A673 (cell line): ENCODE results near the gene ZSWIM5. TPM values are rescaled to one million over a fixed set of nuclear protein-coding genes. Genes with fewer than 3 reads are reported as not detected.

ENCODE experiments used
- BruUV-seq: library from RNA; stranded (reverse); fragments of 400-500 nt; replicated peaks from 2 replicates; lab custom pipeline; 2021; lab: Mats Ljungman, UMichigan
- CTCF ChIA-PET: fragments of 300-600 bp; sonication (Branson Sonifier 250); formaldehyde crosslinking; loops from one replicate; lab custom pipeline; 2022; ENCODE audit warnings: antibody characterized with exemption; lab: Charles Lee
- POLR2A ChIA-PET: fragments of 300-600 bp; sonication (Branson Sonifier 250); formaldehyde crosslinking; loops from one replicate; lab custom pipeline; 2022; ENCODE audit warnings: antibody characterized with exemption; ENCODE audit not compliant: low non-redundant PET; lab: Charles Lee
- DNase-seq: peaks from one replicate; pipeline ENCODE4 v3.0.0-alpha.2; 2015; ENCODE audit warnings: low spot score
- H3K27ac ChIP-seq: fragments of 200-600 bp; sonication (generic); 2 replicates; pipeline ENCODE4 v1.5.1; 2016; ENCODE audit warnings: mixed run types, low read depth, mild to moderate bottlenecking, mixed read lengths, antibody characterized with exemption, low read length; ENCODE audit not compliant: poor library complexity, severe bottlenecking
- H3K27me3 ChIP-seq: fragments of 200-600 bp; sonication (generic); replicated peaks from 2 replicates; pipeline ENCODE4 v1.6.1; 2017; ENCODE audit warnings: mixed run types, low read depth, mild to moderate bottlenecking, mixed read lengths, antibody characterized with exemption, low read length; ENCODE audit not compliant: insufficient read depth, poor library complexity
- H3K36me3 ChIP-seq: fragments of 200-600 bp; sonication (generic); 2 replicates; pipeline ENCODE4 v1.6.1; 2016; ENCODE audit warnings: mixed run types, mild to moderate bottlenecking, mixed read lengths, antibody characterized with exemption, low read length; ENCODE audit not compliant: insufficient read depth, poor library complexity, severe bottlenecking
- H3K4me1 ChIP-seq: fragments of 200-600 bp; sonication (generic); 2 replicates; pipeline ENCODE4 v1.6.1; 2017; ENCODE audit warnings: mixed run types, mild to moderate bottlenecking, mixed read lengths, antibody characterized with exemption, low read length; ENCODE audit not compliant: insufficient read depth, poor library complexity, severe bottlenecking
- H3K4me3 ChIP-seq: fragments of 200-600 bp; sonication (generic); 2 replicates; pipeline ENCODE4 v1.5.1; 2016; ENCODE audit warnings: low read depth, mixed run types, mild to moderate bottlenecking, mixed read lengths, low read length; ENCODE audit not compliant: poor library complexity, severe bottlenecking
- H3K9me3 ChIP-seq: fragments of 200-600 bp; sonication (generic); 2 replicates; pipeline ENCODE4 v1.6.1; 2016; ENCODE audit warnings: mixed run types, low read depth, mild to moderate bottlenecking, mixed read lengths, antibody characterized with exemption, low read length; ENCODE audit not compliant: poor library complexity, severe bottlenecking
- CTCF ChIP-seq: fragments of 300-800, 200-600 bp; sonication (generic); conservative IDR thresholded peaks from 2 replicates; pipeline ENCODE4 v1.5.1; 2017; ENCODE audit warnings: low read depth, mild to moderate bottlenecking, antibody characterized with exemption, low read length, moderate library complexity, mixed read lengths
- EZH2 ChIP-seq: fragments of 200-600 bp; sonication (generic); IDR thresholded peaks from 2 replicates; pipeline ENCODE4 v1.6.1; 2017; ENCODE audit warnings: borderline replicate concordance, low read depth, mild to moderate bottlenecking, mixed read lengths, antibody characterized with exemption, low read length; ENCODE audit not compliant: poor library complexity, severe bottlenecking
- intact Hi-C: fragments of 100-400 bp; cut with micrococcal nuclease; formaldehyde crosslinking; loops from one replicate; pipeline ENCODE4 v1.10.0; 2022; ENCODE audit not compliant: unreplicated experiment
- total RNA-seq: library from RNA; stranded (reverse); gene quantifications from 2 replicates; pipeline ENCODE4 v1.2.3, GENCODE V29; 2021

ZSWIM5 gene
- total RNA-seq, 1 experiment from 2014 or later, result 0.67 TPM

GRCh38 chr1:45016767-45017166 lies 189.6 kb downstream of the ZSWIM5 start:
- DNase-seq, result no peak
- no TSS peak for BruUV-seq
- intact Hi-C loops, result loop anchor here (10.0 kb wide), 2 partner anchors 188 to 558 kb away; partner anchors contain the start of gene ZSWIM5
- Histone ChIP-seq H3K36me3 (peaks cover 5% of the 10 kb centered on the region), H3K27me3 (no peaks in the 10 kb centered on the region), H3K27ac (no peak overlapping the region), H3K4me3 (no peak overlapping the region), H3K4me1 (peaks cover 5% of the 10 kb centered on the region), H3K9me3 (no peaks in the 10 kb centered on the region)
- CTCF ChIA-PET, result no interaction called here
- TF ChIP-seq CTCF (no peak), EZH2 (no peak)
- POLR2A ChIA-PET, result no interaction called here

- Histone ChIP-seq H3K27me3 (no peaks in the 10 kb centered on the region), H3K4me1 (peaks cover 10% of the 10 kb centered on the region), H3K4me3 (no peak overlapping the region), H3K27ac (no peak overlapping the region), H3K9me3 (no peaks in the 10 kb centered on the region), H3K36me3 (peaks cover 5% of the 10 kb centered on the region)
- BruUV-seq, result no TSS peak
- CTCF ChIA-PET, result no interaction called here
- DNase-seq, result no peak
- intact Hi-C loops, result loop anchor here (10.0 kb wide), 2 partner anchors 189 to 559 kb away; partner anchors contain the start of gene ZSWIM5
- POLR2A ChIA-PET, result interaction anchor here (0.6 kb wide), 1 partner anchor 1015 kb away, joined by 3 read pairs; no protein-coding TSS in a partner anchor
- TF ChIP-seq CTCF (no peak), EZH2 (no peak)
Measured at GRCh38 chr1:45016090-45016697, 190.2 kb downstream of the ZSWIM5 start.

- Histone ChIP-seq H3K27me3 (no peaks in the 10 kb centered on the region), H3K27ac (no peak overlapping the region), H3K4me3 (no peak overlapping the region), H3K4me1 (peaks cover 10% of the 10 kb centered on the region), H3K36me3 (peaks cover 5% of the 10 kb centered on the region), H3K9me3 (no peaks in the 10 kb centered on the region)
- intact Hi-C loops, result loop anchor here (10.0 kb wide), 2 partner anchors 189 to 559 kb away; partner anchors contain the start of gene ZSWIM5
- CTCF ChIA-PET, result no interaction called here
- no peak for TF ChIP-seq EZH2
- no peak for TF ChIP-seq CTCF
- DNase-seq, result no peak
- POLR2A ChIA-PET, result interaction anchor here (0.6 kb wide), 1 partner anchor 1014 kb away, joined by 3 read pairs; no protein-coding TSS in a partner anchor
- no TSS peak for BruUV-seq
Measured at GRCh38 chr1:45015683-45016082, 190.7 kb downstream of the ZSWIM5 start.
